ENCODE data around the gene TCF19. TPM values are rescaled to one million over a fixed set of nuclear protein-coding genes. Genes with fewer than 3 reads are reported as not detected.
"Not testable (repeated sequence)": the region's sequence is repeated elsewhere in the genome, so short reads cannot be mapped to it uniquely, and the experiment has no call there.

The TCF19 gene
- total RNA-seq, 1 experiment from 2014 or later, result 16.1 TPM

GRCh38 chr6:31156641-31157040 lies 1.7 kb upstream of the TCF19 start:
- no peak for DNase-seq (ENCODE audit: low spot score)

GRCh38 chr6:31157513-31158139 lies 763 bp upstream of the TCF19 start, which contains the start of gene CCHCR1:
CCHCR1 (minus strand) TSS chr6:31157802; CDS start chr6:31157600, 202 bp downstream.
- in situ Hi-C loops (cut with HindIII; ENCODE audit: low sequenced_read_pairs), result no loop called here
- no peak for DNase-seq (ENCODE audit: low spot score)

More at GRCh38 chr6:31156641-31157040, 1.7 kb upstream of the TCF19 start:
- in situ Hi-C loops (cut with HindIII; ENCODE audit: low sequenced_read_pairs), result no loop called here

GRCh38 chr6:31158863-31159855 lies 770 bp downstream of the TCF19 start:
- no peak for DNase-seq (ENCODE audit: low spot score)
- in situ Hi-C loops (cut with HindIII; ENCODE audit: low sequenced_read_pairs), result no loop called here

GRCh38 chr6:31161216-31162126 lies 3.1 kb downstream of the TCF19 start:
- in situ Hi-C loops (cut with HindIII; ENCODE audit: low sequenced_read_pairs), result no loop called here
- DNase-seq (ENCODE audit: low spot score), result no peak

GRCh38 chr6:31162463-31163165 lies 4.2 kb downstream of the TCF19 start:
- in situ Hi-C loops (cut with HindIII; ENCODE audit: low sequenced_read_pairs), result no loop called here
- peak; percentile 78 for DNase-seq (ENCODE audit: low spot score)

- in situ Hi-C loops (cut with HindIII; ENCODE audit: low sequenced_read_pairs), result no loop called here
- no peak for DNase-seq (ENCODE audit: low spot score)
These were observed 5.5 kb downstream of the TCF19 start for GRCh38 chr6:31163922-31164321.

GRCh38 chr6:31164475-31165063 lies 6.2 kb downstream of the TCF19 start:
- DNase-seq (ENCODE audit: low spot score); in situ Hi-C loops (cut with HindIII; ENCODE audit: low sequenced_read_pairs): not testable (repeated sequence)

- in situ Hi-C loops (cut with HindIII; ENCODE audit: low sequenced_read_pairs); DNase-seq (ENCODE audit: low spot score): not testable (repeated sequence)
These were observed 6.9 kb downstream of the TCF19 start for GRCh38 chr6:31165064-31165832.

GRCh38 chr6:31165986-31166385 lies 7.6 kb downstream of the TCF19 start:
- no peak for DNase-seq (ENCODE audit: low spot score)
- in situ Hi-C loops (cut with HindIII; ENCODE audit: low sequenced_read_pairs), result no loop called here

GRCh38 chr6:31168606-31169005 lies 10.2 kb downstream of the TCF19 start:
- in situ Hi-C loops (cut with HindIII; ENCODE audit: low sequenced_read_pairs), result no loop called here
- no peak for DNase-seq (ENCODE audit: low spot score)

GRCh38 chr6:31169123-31169857 lies 10.9 kb downstream of the TCF19 start:
- no peak for DNase-seq (ENCODE audit: low spot score)
- in situ Hi-C loops (cut with HindIII; ENCODE audit: low sequenced_read_pairs), result no loop called here

GRCh38 chr6:31169858-31170599 lies 11.6 kb downstream of the TCF19 start:
- in situ Hi-C loops (cut with HindIII; ENCODE audit: low sequenced_read_pairs); DNase-seq (ENCODE audit: low spot score): not testable (repeated sequence)

- DNase-seq (ENCODE audit: low spot score), result no peak
- in situ Hi-C loops (cut with HindIII; ENCODE audit: low sequenced_read_pairs), result no loop called here
These were observed 12.2 kb downstream of the TCF19 start, which contains the start of gene POU5F1 for GRCh38 chr6:31170600-31170881. POU5F1 (minus strand) TSS chr6:31170682; CDS start chr6:31170620, 62 bp downstream.

- DNase-seq (ENCODE audit: low spot score), result no peak
- in situ Hi-C loops (cut with HindIII; ENCODE audit: low sequenced_read_pairs), result no loop called here
These were observed 12.7 kb downstream of the TCF19 start for GRCh38 chr6:31170987-31171671.

GRCh38 chr6:31171931-31172905 lies 13.8 kb downstream of the TCF19 start:
- in situ Hi-C loops (cut with HindIII; ENCODE audit: low sequenced_read_pairs), result no loop called here
- no peak for DNase-seq (ENCODE audit: low spot score)
